H1 (cell line): ENCODE results near the gene AHDC1. TPM values are rescaled to one million over a fixed set of nuclear protein-coding genes. Genes with fewer than 3 reads are reported as not detected.

Experiments used
- CTCF ChIA-PET: fragments of 300-600 bp; sonication (Branson Sonifier 250); formaldehyde crosslinking; loops from one replicate; lab custom pipeline; 2021; ENCODE audit not compliant: partially characterized antibody; lab: Charles Lee
- POLR2A ChIA-PET: fragments of 300-600 bp; sonication (Branson Sonifier 250); formaldehyde crosslinking; loops from one replicate; lab custom pipeline; 2021; ENCODE audit warnings: inconsistent platforms; ENCODE audit not compliant: partially characterized antibody; lab: Charles Lee
- DNase-seq, 2 experiments: peaks; one replicate each; pipeline versions ENCODE4 v3.0.0 to v3.0.0-alpha.2; 2010 to 2022; ENCODE audit warnings: low spot score in 2 of 2, low read depth in 1 of 2, mixed read lengths in 1 of 2
- FAIRE-seq: peaks from 2 replicates; lab custom pipeline; 2011; peaks lifted over from hg19 to GRCh38; lab: Jason Lieb, UNC
- H2AFZ ChIP-seq: 2 replicates; pipeline ENCODE4 v1.8.1; 2012; ENCODE audit warnings: low read length, inconsistent platforms
- H2AK5ac ChIP-seq: 2 replicates; pipeline ENCODE4 v1.6.1; 2013; ENCODE audit warnings: low read depth, low read length
- H2BK120ac ChIP-seq: replicated peaks from 2 replicates; pipeline ENCODE3; 2013; ENCODE audit warnings: low read depth, low read length, inconsistent platforms
- H2BK12ac ChIP-seq: 2 replicates; pipeline ENCODE4 v1.6.1; 2013; ENCODE audit warnings: low read depth, low read length
- H2BK15ac ChIP-seq: 2 replicates; pipeline ENCODE4 v1.6.1; 2013; ENCODE audit warnings: low read length
- H2BK20ac ChIP-seq: 2 replicates; pipeline ENCODE4 v1.6.1; 2013; ENCODE audit warnings: low read length
- H2BK5ac ChIP-seq: 2 replicates; pipeline ENCODE4 v1.6.1; 2013; ENCODE audit warnings: low read depth, low read length
- H3K14ac ChIP-seq: 2 replicates; pipeline ENCODE4 v1.6.1; 2013; ENCODE audit warnings: inconsistent platforms; ENCODE audit not compliant: insufficient read length
- H3K18ac ChIP-seq: 2 replicates; pipeline ENCODE4 v1.6.1; 2013; ENCODE audit warnings: low read length; ENCODE audit errors: extremely low read depth
- H3K23ac ChIP-seq: 2 replicates; pipeline ENCODE4 v1.6.1; 2013; ENCODE audit warnings: inconsistent platforms; ENCODE audit not compliant: insufficient read length
- H3K23me2 ChIP-seq: 2 replicates; pipeline ENCODE4 v1.6.1; 2013; ENCODE audit warnings: low read depth, low read length
- H3K27ac ChIP-seq: 2 replicates; pipeline ENCODE4 v1.6.1; 2011; ENCODE audit warnings: low read depth, low read length, inconsistent platforms
- H3K27me3 ChIP-seq, 4 experiments: replicated peaks in 1 of 4; 1 replicate in 1 of 4; 2 replicates in 3 of 4; pipeline versions ENCODE4 v1.6.1 to v1.8.1; 2011 to 2013; ENCODE audit warnings: low read length in 3 of 4, mild to moderate bottlenecking in 3 of 4, inconsistent platforms in 2 of 4, mixed read lengths in 2 of 4, moderate library complexity in 1 of 4; ENCODE audit not compliant: control insufficient read depth in 3 of 4, insufficient read depth in 3 of 4; ENCODE audit errors: extremely low read depth in 1 of 4
- H3K36me3 ChIP-seq, 4 experiments: 2 replicates each; pipeline versions ENCODE4 v1.6.1 to v1.8.1; 2011 to 2013; ENCODE audit warnings: mild to moderate bottlenecking in 4 of 4, low read length in 3 of 4, moderate library complexity in 2 of 4, control low read depth in 1 of 4, inconsistent platforms in 1 of 4; ENCODE audit not compliant: insufficient read depth in 4 of 4, control insufficient read depth in 2 of 4
- H3K4ac ChIP-seq: replicated peaks from 2 replicates; pipeline ENCODE3; 2013; ENCODE audit warnings: low read length, low read depth, mixed read lengths, inconsistent platforms; ENCODE audit not compliant: insufficient read length
- H3K4me1 ChIP-seq, 4 experiments: replicated peaks in 1 of 4; 1 replicate in 1 of 4; 2 replicates in 3 of 4; pipeline versions ENCODE4 v1.6.1 to v1.8.1; 2011 to 2013; ENCODE audit warnings: low read length in 3 of 4, inconsistent platforms in 2 of 4, mixed read lengths in 1 of 4; ENCODE audit not compliant: insufficient read depth in 4 of 4, control insufficient read depth in 3 of 4
- H3K4me2 ChIP-seq, 2 experiments: 2 replicates each; pipeline versions ENCODE4 v1.6.1 to v1.8.1; 2011 to 2013; ENCODE audit warnings: low read depth in 2 of 2, low read length in 2 of 2, control low read depth in 1 of 2, inconsistent platforms in 1 of 2, mild to moderate bottlenecking in 1 of 2; ENCODE audit not compliant: insufficient read depth in 1 of 2
- H3K4me3 ChIP-seq, 4 experiments: fragments of 200-600, 300-600 bp in 1 of 4; sonication (generic), shearing (Covaris generic), sonication (Bioruptor Twin) in 1 of 4; 2 replicates each; pipeline versions ENCODE4 v1.5.1 to v1.8.1; 2011 to 2016; ENCODE audit warnings: low read length in 4 of 4, low read depth in 3 of 4, control low read depth in 2 of 4, inconsistent platforms in 2 of 4, mild to moderate bottlenecking in 2 of 4, mixed read lengths in 1 of 4, moderate library complexity in 1 of 4; ENCODE audit not compliant: insufficient read depth in 2 of 4; ENCODE audit errors: extremely low read depth in 1 of 4
- H3K56ac ChIP-seq: replicated peaks from 2 replicates; pipeline ENCODE3; 2013; ENCODE audit warnings: low read depth, mild to moderate bottlenecking, mixed read lengths, low read length, inconsistent platforms; ENCODE audit not compliant: insufficient read length
- H3K79me1 ChIP-seq: 2 replicates; pipeline ENCODE4 v1.6.1; 2013; ENCODE audit warnings: low read depth, low read length, control low read depth
- H3K79me2 ChIP-seq, 2 experiments: 2 replicates each; pipeline versions ENCODE4 v1.6.1 to v1.8.1; 2012 to 2013; ENCODE audit warnings: low read length in 2 of 2, mild to moderate bottlenecking in 2 of 2, inconsistent platforms in 1 of 2; ENCODE audit not compliant: insufficient read depth in 2 of 2, control insufficient read depth in 1 of 2
- H3K9ac ChIP-seq, 4 experiments: replicated peaks in 1 of 4; 1 replicate in 1 of 4; 2 replicates in 3 of 4; pipeline versions ENCODE4 v1.6.1 to v1.8.1; 2011 to 2013; ENCODE audit warnings: low read depth in 3 of 4, low read length in 3 of 4, control low read depth in 2 of 4, mild to moderate bottlenecking in 2 of 4, moderate library complexity in 2 of 4, inconsistent platforms in 1 of 4; ENCODE audit errors: extremely low read depth in 1 of 4
- H3K9me3 ChIP-seq, 2 experiments: 2 replicates each; pipeline versions ENCODE4 v1.6.1 to v1.8.1; 2012 to 2013; ENCODE audit warnings: mild to moderate bottlenecking in 2 of 2, moderate library complexity in 2 of 2, control low read depth in 1 of 2, inconsistent platforms in 1 of 2, low read depth in 1 of 2, low read length in 1 of 2, mixed read lengths in 1 of 2; ENCODE audit not compliant: insufficient read depth in 2 of 2
- H4K20me1 ChIP-seq, 2 experiments: replicated peaks in 1 of 2; 2 replicates each; pipeline versions ENCODE3 to v1.8.1; 2011 to 2013; ENCODE audit warnings: inconsistent platforms in 2 of 2, low read length in 2 of 2, mild to moderate bottlenecking in 1 of 2; ENCODE audit not compliant: insufficient read depth in 2 of 2, control insufficient read depth in 1 of 2
- H4K5ac ChIP-seq: 2 replicates; pipeline ENCODE4 v1.6.1; 2013; ENCODE audit warnings: low read length, low read depth, mixed read lengths, inconsistent platforms; ENCODE audit not compliant: insufficient read length
- H4K8ac ChIP-seq: 2 replicates; pipeline ENCODE4 v1.8.0; 2013; ENCODE audit warnings: mild to moderate bottlenecking, moderate library complexity, low read length, inconsistent platforms; ENCODE audit not compliant: insufficient read depth; ENCODE audit errors: extremely low read depth
- H4K91ac ChIP-seq: replicated peaks from 2 replicates; pipeline ENCODE3; 2013; ENCODE audit warnings: low read length, mixed read lengths, inconsistent platforms; ENCODE audit not compliant: insufficient read length
- KDM1A ChIP-seq: fragments of 200-600, 300-600 bp; sonication (generic); IDR thresholded peaks from 2 replicates; pipeline ENCODE4 v1.7.1; 2016; ENCODE audit warnings: mild to moderate bottlenecking, low read length, borderline replicate concordance
- ZNF274 ChIP-seq: IDR thresholded peaks from 2 replicates; pipeline ENCODE4 v1.7.0; 2012; ENCODE audit warnings: low read length, borderline replicate concordance; ENCODE audit errors: extremely low read depth
- WGBS, 2 experiments: shearing (Covaris generic) in 1 of 2; methylation state at CpG; one replicate each; pipeline versions ENCODE4 v1.1.6 to v1.1.7; 2013 to 2015; ENCODE audit warnings: low lambda C conversion rate in 2 of 2, mixed read lengths in 2 of 2, inconsistent platforms in 1 of 2, low coverage in 1 of 2, missing lambda C conversion rate in 1 of 2; ENCODE audit not compliant: insufficient replicate concordance in 2 of 2, insufficient coverage in 1 of 2, insufficient read length in 1 of 2; ENCODE audit errors: extremely low coverage in 1 of 2, missing lambda C conversion rate in 1 of 2; 5-methylcytosine and 5-hydroxymethylcytosine counted together
- polyA plus RNA-seq, 7 experiments: library from polyadenylated mRNA; depleted of rRNA in 3 of 7; stranded (reverse) in 5 of 7; unstranded in 2 of 7; fragments of >200 nt in 5 of 7; fragments of 200-250 nt in 2 of 7; gene quantifications; 1 replicate in 5 of 7; 2 replicates in 1 of 7; 4 replicates in 1 of 7; pipeline versions ENCODE4 v1.2.1 to v1.2.3, GENCODE V29; 2011 to 2013; ENCODE audit warnings: missing spikeins in 2 of 7, mixed read lengths in 2 of 7
- total RNA-seq: library from RNA; stranded (reverse); fragmentation: NEBNext Ultra II Directional; extraction: Animal tissue kit (Norgen Biotek cat#: 25700); gene quantifications from 2 replicates; pipeline ENCODE4 v1.2.1, GENCODE V29; 2021

The AHDC1 gene
- total and polyA plus RNA-seq, 2 of the 8 experiments (the other 6 are each of a cell fraction or from before 2014, with no cell fraction given): 4.4 to 35.1 TPM

DNA sequence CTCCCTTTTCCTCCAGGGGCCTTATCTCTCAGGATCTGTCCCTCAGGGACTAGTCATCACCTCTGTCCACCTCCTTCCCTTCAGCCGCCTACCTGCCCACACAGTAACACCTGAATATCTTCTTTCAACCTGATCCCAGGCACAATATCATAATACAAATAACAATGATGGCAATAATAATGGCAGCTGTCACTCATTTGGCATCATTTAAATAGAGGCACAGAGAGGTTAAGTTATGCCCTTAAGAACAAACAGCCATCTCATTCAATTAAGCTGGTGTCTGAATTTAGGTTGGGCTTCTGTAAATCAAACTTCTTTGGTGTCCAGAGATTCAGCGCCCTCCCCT lies 47.5 kb downstream of the AHDC1 start:
- peak overlapping the region; percentile 87; the same call in 1 of the 2 replicates for H3K18ac ChIP-seq
- no peak overlapping the region for H3K4me3 ChIP-seq
- 0 out of 2 replicates have a peak overlapping the region, but pooled peaks have one; percentile 61 for H2BK15ac ChIP-seq
- H4K5ac ChIP-seq: no peak overlapping the region
- H3K4me1 ChIP-seq: peaks cover 13 to 38% (median 17%) of the 10 kb centered on the region in 4 experiments
- H3K36me3 ChIP-seq: peaks cover 0 to 3% (median 3%) of the 10 kb centered on the region in 4 experiments; a peak in 3 of 8 replicates
- no peak overlapping the region for H3K14ac ChIP-seq
- peak overlapping the region; percentile 75; the same call in 1 of the 2 replicates for H2BK12ac ChIP-seq
- TF ChIP-seq ZNF274 (no peak), KDM1A (peak; percentile 77; the same call in 1 of the 2 replicates)
- no peak overlapping the region for H2BK120ac ChIP-seq
- H3K79me1 ChIP-seq: 0 out of 2 replicates have a peak, but pooled peaks cover 8% of the 10 kb centered on the region
- no peak overlapping the region for H4K8ac ChIP-seq
- 49% methylated on average over 2 of the region's 2 CpGs; no CpG with 5 or more reads in 1 of the 2 experiments for WGBS, 2 experiments
- H3K27me3 ChIP-seq: no peaks in the 10 kb centered on the region; a peak in 1 of 7 replicates
- no peak overlapping the region for H3K27ac ChIP-seq
- no peak overlapping the region for H2AFZ ChIP-seq
- peaks cover 0 to 14% of the 10 kb centered on the region in 2 experiments; a peak in 2 of 4 replicates for H3K79me2 ChIP-seq
- H3K4ac ChIP-seq: no peak overlapping the region
- peaks cover 2% of the 10 kb centered on the region; the same call in 1 of the 2 replicates for H3K23me2 ChIP-seq
- no peak for FAIRE-seq
- CTCF ChIA-PET: interaction anchor here (0.7 to 56.1 kb wide), 33 partner anchors 6 to 226 kb away, joined by 3 to 1807 read pairs (median 7); partner anchors contain the start of genes AHDC1 and WASF2
- no peak overlapping the region for H2AK5ac ChIP-seq
- H4K91ac ChIP-seq: no peak overlapping the region
- POLR2A ChIA-PET: interaction anchor here (1.0 to 24.3 kb wide), 16 partner anchors 9 to 159 kb away, joined by 3 to 350 read pairs (median 9); partner anchors contain the start of gene AHDC1
- no peaks in the 10 kb centered on the region for H3K9me3 ChIP-seq
- H2BK5ac ChIP-seq: peak overlapping the region; percentile 78; the same call in 1 of the 2 replicates
- peaks cover 0 to 17% of the 10 kb centered on the region in 2 experiments for H4K20me1 ChIP-seq
- no peak overlapping the region for H3K9ac ChIP-seq
- H2BK20ac ChIP-seq: peak overlapping the region; percentile 91
- no peak overlapping the region for H3K56ac ChIP-seq
- no peak for DNase-seq
- no peak overlapping the region for H3K23ac ChIP-seq
- H3K4me2 ChIP-seq: peak overlapping the region in 1 of 2 experiments; percentile 40; a peak in 2 of 4 replicates
